PC-3 (cell line): ENCODE data around the gene TBC1D3E. TPM values are rescaled to one million over a fixed set of nuclear protein-coding genes. Genes with fewer than 3 reads are reported as not detected.
"Not testable (repeated sequence)": the region's sequence is repeated elsewhere in the genome, so short reads cannot be mapped to it uniquely, and the experiment has no call there.

Source experiments
- ATAC-seq: fragments of 200-7000 bp; cut with Tn5 transposase; 2 replicates; pipeline ENCODE4 v1.9.1; 2020; ENCODE audit warnings: mild to moderate bottlenecking, moderate library complexity
- BruUV-seq: library from RNA; stranded (reverse); fragments of 400-500 nt; replicated peaks from 2 replicates; lab custom pipeline; 2021; lab: Mats Ljungman, UMichigan
- CTCF ChIA-PET: fragments of 300-600 bp; sonication (Branson Sonifier 250); formaldehyde crosslinking; loops from one replicate; lab custom pipeline; 2022; ENCODE audit warnings: antibody characterized with exemption; lab: Charles Lee
- POLR2A ChIA-PET: fragments of 300-600 bp; sonication (Branson Sonifier 250); formaldehyde crosslinking; loops from one replicate; lab custom pipeline; 2022; ENCODE audit warnings: antibody characterized with exemption; ENCODE audit not compliant: unreplicated experiment; lab: Charles Lee
- DNase-seq: peaks from one replicate; pipeline ENCODE4 v3.0.0-alpha.2; 2015
- H2AFZ ChIP-seq: fragments of 300-600 bp; sonication (generic); 2 replicates; pipeline ENCODE4 v1.6.0; 2016; ENCODE audit warnings: antibody characterized with exemption, low read length
- H3F3A ChIP-seq: fragments of 300-600 bp; sonication (generic); one replicate; pipeline ENCODE4 v1.6.0; 2017; ENCODE audit warnings: antibody characterized with exemption, low read length, control low read depth, mild to moderate bottlenecking; ENCODE audit not compliant: unreplicated experiment
- H3K27ac ChIP-seq: fragments of 300-600 bp; sonication (generic); 2 replicates; pipeline ENCODE4 v1.5.1; 2016; ENCODE audit warnings: mild to moderate bottlenecking, low read length
- H3K27me3 ChIP-seq: fragments of 300-600 bp; sonication (generic); 2 replicates; pipeline ENCODE4 v1.6.1; 2016; ENCODE audit warnings: low read length, mixed read lengths
- H3K36me3 ChIP-seq: fragments of 300-600 bp; sonication (generic); 2 replicates; pipeline ENCODE4 v1.6.1; 2016; ENCODE audit warnings: low read depth, mixed run types, low read length, mixed read lengths
- H3K4me1 ChIP-seq: fragments of 300-600 bp; sonication (generic); 2 replicates; pipeline ENCODE4 v1.5.1; 2016; ENCODE audit warnings: low read length; ENCODE audit not compliant: insufficient read depth
- H3K4me2 ChIP-seq: fragments of 300-600 bp; sonication (generic); 2 replicates; pipeline ENCODE4 v1.6.0; 2016; ENCODE audit warnings: low read length
- H3K4me3 ChIP-seq: fragments of 300-600 bp; sonication (generic); 2 replicates; pipeline ENCODE4 v1.5.1; 2016; ENCODE audit warnings: mild to moderate bottlenecking, low read length, mixed read lengths
- H3K79me2 ChIP-seq: fragments of 300-600 bp; sonication (generic); 2 replicates; pipeline ENCODE4 v1.6.1; 2017; ENCODE audit warnings: low read length, mixed read lengths
- H3K9ac ChIP-seq: fragments of 300-600 bp; sonication (generic); 2 replicates; pipeline ENCODE4 v1.6.0; 2016; ENCODE audit warnings: mild to moderate bottlenecking, low read length
- H3K9me2 ChIP-seq: fragments of 300-600 bp; sonication (generic); replicated peaks from 2 replicates; pipeline ENCODE4 v1.6.1; 2016; ENCODE audit warnings: mixed run types, low read length, mixed read lengths
- H3K9me3 ChIP-seq: fragments of 300-600 bp; sonication (generic); 2 replicates; pipeline ENCODE4 v1.6.1; 2016; ENCODE audit warnings: low read length, mixed read lengths
- H4K20me1 ChIP-seq: fragments of 300-600 bp; sonication (generic); 2 replicates; pipeline ENCODE4 v1.6.1; 2016; ENCODE audit warnings: low read length, mixed read lengths
- intact Hi-C: fragments of 100-400 bp; cut with micrococcal nuclease; formaldehyde crosslinking; loops from 2 replicates; pipeline ENCODE4 v1.9.0; 2023
- total RNA-seq: library from RNA; depleted of rRNA; stranded (reverse); fragments of >200 nt; gene quantifications from 2 replicates; pipeline ENCODE4 v1.2.3, GENCODE V29; 2014; rRNA removed

The TBC1D3E gene
- total RNA-seq, 1 experiment from 2014 or later, result not detected

- H3K9me3 ChIP-seq, H3K4me1 ChIP-seq, POLR2A ChIA-PET, H3K79me2 ChIP-seq, DNase-seq, H3K9me2 ChIP-seq, ATAC-seq, H3K27me3 ChIP-seq, CTCF ChIA-PET, H3K4me3 ChIP-seq, H2AFZ ChIP-seq, H3K4me2 ChIP-seq, BruUV-seq, intact Hi-C loops, H3K27ac ChIP-seq, H3K9ac ChIP-seq, H4K20me1 ChIP-seq, H3K36me3 ChIP-seq, H3F3A ChIP-seq: not testable (repeated sequence)
Observed at GRCh38 chr17:38134860-38135259, 7.1 kb downstream of the TBC1D3E start.

Other genes with a start within 250 kb of the TBC1D3E start
- gene TBC1D3K, start 203.5 kb upstream of the TBC1D3E start, total RNA-seq, result not detected in 2 replicates
- 4.8 and 5.4 TPM in 2 replicates for gene TBC1D3L, start 138.9 kb upstream of the TBC1D3E start, total RNA-seq
- gene TBC1D3D, start 124.0 kb upstream of the TBC1D3E start, total RNA-seq, result not detected in 2 replicates
- gene TBC1D3C, start 59.3 kb upstream of the TBC1D3E start, total RNA-seq, result not detected in 2 replicates
- not detected in 2 replicates for gene TBC1D3, start 64.6 kb downstream of the TBC1D3E start, total RNA-seq
- gene MRPL45, start 169.2 kb downstream of the TBC1D3E start, total RNA-seq, result 31.4 and 34.3 TPM in 2 replicates
- gene GPR179, start 216.0 kb downstream of the TBC1D3E start, total RNA-seq, result not detected in 2 replicates
- 7.4 and 9.8 TPM in 2 replicates for gene SOCS7, start 223.9 kb downstream of the TBC1D3E start, total RNA-seq